Spleen (tissue), 7 donors: Measurements from ENCODE around the gene FIGN.

Source experiments
- POLR2A ChIP-seq, 3 donors: fragments of 450-650 bp; IDR thresholded peaks; one replicate each; pipeline ENCODE4 v1.5.1; 2017; ENCODE audit warnings: antibody characterized with exemption in 3 of 3, mild to moderate bottlenecking in 1 of 3
- POLR2AphosphoS5 ChIP-seq, 3 donors: sonication (generic); formaldehyde crosslinking; IDR thresholded peaks; one replicate each; pipeline ENCODE4 v1.5.1; 2017; ENCODE audit warnings: antibody characterized with exemption in 3 of 3
- TF ChIP-seq, protein P1 (sequence below), 11 experiments: fragments of 200-600 bp in 7 of 11; fragments of 450-650 bp in 4 of 11; sonication (generic) in 4 of 11; IDR thresholded peaks in 8 of 11; conservative IDR thresholded peaks in 3 of 11; 1 replicate in 7 of 11; 2 replicates in 4 of 11; pipeline versions ENCODE4 v1.4.0 to v1.8.0; 2016 to 2021; ENCODE audit warnings: antibody characterized with exemption in 11 of 11, inconsistent platforms in 4 of 11, mild to moderate bottlenecking in 1 of 11
- donor health status: DM: no; HTN: no; CAD: no; lungs with moderate emphysema.
- donor health status: DM: no; HTN: no; CAD: no.
- donor health status: DM: no; HTN: no; CAD: no.

DNA sequence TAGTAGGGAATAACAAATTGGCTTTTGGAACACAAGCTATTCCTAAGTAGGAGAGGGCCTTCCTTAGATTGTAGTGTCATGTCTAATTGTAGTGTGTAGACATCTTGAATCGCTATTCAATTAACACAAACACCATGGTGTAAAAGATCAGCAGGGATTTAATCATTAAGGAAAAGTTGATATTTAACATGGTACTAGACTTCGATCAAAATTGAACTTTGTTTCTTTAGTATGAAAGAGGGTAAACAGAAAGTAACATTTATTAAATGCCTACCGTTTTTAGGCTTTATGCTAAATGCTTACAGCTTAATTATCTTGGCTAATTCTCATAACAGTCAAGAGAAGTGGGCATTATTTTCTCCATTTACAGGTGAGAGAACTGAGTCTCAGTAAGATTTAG lies 37.5 kb upstream of the FIGN start:
- TF ChIP-seq, protein P1, sequence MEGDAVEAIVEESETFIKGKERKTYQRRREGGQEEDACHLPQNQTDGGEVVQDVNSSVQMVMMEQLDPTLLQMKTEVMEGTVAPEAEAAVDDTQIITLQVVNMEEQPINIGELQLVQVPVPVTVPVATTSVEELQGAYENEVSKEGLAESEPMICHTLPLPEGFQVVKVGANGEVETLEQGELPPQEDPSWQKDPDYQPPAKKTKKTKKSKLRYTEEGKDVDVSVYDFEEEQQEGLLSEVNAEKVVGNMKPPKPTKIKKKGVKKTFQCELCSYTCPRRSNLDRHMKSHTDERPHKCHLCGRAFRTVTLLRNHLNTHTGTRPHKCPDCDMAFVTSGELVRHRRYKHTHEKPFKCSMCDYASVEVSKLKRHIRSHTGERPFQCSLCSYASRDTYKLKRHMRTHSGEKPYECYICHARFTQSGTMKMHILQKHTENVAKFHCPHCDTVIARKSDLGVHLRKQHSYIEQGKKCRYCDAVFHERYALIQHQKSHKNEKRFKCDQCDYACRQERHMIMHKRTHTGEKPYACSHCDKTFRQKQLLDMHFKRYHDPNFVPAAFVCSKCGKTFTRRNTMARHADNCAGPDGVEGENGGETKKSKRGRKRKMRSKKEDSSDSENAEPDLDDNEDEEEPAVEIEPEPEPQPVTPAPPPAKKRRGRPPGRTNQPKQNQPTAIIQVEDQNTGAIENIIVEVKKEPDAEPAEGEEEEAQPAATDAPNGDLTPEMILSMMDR (IDR thresholded peaks at IDR 0.05 in 8 of 11, conservative IDR thresholded peaks at IDR 0.05 in 3 of 11) = no peak
- TF ChIP-seq POLR2A (IDR thresholded peaks at IDR 0.05) = no peak
- no peak for TF ChIP-seq POLR2AphosphoS5 (IDR thresholded peaks at IDR 0.05)
